HEK293 (cell line): ENCODE data around the gene DPF3.

ENCODE experiments used
- CTCF ChIA-PET: fragments of 350-600 bp; formaldehyde crosslinking; extraction: SDS; loops from one replicate; lab custom pipeline; 2021; ENCODE audit warnings: antibody characterized with exemption; lab: Yijun Ruan, JAX
- POLR2A ChIA-PET: fragments of 300-600 bp; formaldehyde crosslinking; extraction: SDS; loops from one replicate; lab custom pipeline; 2020; ENCODE audit warnings: antibody characterized with exemption, inconsistent platforms; lab: Yijun Ruan, JAX
- H3K27ac ChIP-seq: fragments of 200-500 bp; sonication (Bioruptor generic); 2 replicates; pipeline ENCODE4 v1.5.1; 2014; ENCODE audit warnings: low read depth, low read length, control low read depth, inconsistent platforms; ENCODE audit errors: extremely low read depth
- H3K36me3 ChIP-seq, 2 experiments: fragments of 200-500 bp in 1 of 2; sonication (Bioruptor generic) in 1 of 2; 1 replicate in 1 of 2; 2 replicates in 1 of 2; pipeline ENCODE4 v1.5.1; 2014 to 2017; ENCODE audit warnings: inconsistent platforms in 2 of 2, low read length in 2 of 2; ENCODE audit not compliant: control insufficient read depth in 2 of 2, insufficient read depth in 1 of 2
- H3K4me1 ChIP-seq: fragments of 200-500 bp; sonication (Bioruptor generic); 2 replicates; pipeline ENCODE4 v1.5.1; 2014; ENCODE audit warnings: mild to moderate bottlenecking, low read length, inconsistent platforms; ENCODE audit not compliant: control insufficient read depth, insufficient read depth
- H3K4me3 ChIP-seq: 2 replicates; pipeline ENCODE4 v1.5.1; 2011; ENCODE audit warnings: low read depth, mild to moderate bottlenecking, control low read depth, low read length, moderate library complexity
- H3K9me3 ChIP-seq: fragments of 200-500 bp; sonication (Bioruptor generic); 2 replicates; pipeline ENCODE4 v1.5.1; 2014; ENCODE audit warnings: low read depth, low read length, inconsistent platforms; ENCODE audit not compliant: control insufficient read depth, insufficient read depth
- SALL2 ChIP-seq: fragments of 450-650 bp; formaldehyde crosslinking; IDR thresholded peaks from 2 replicates; pipeline ENCODE4 v1.5.0; 2017; ENCODE audit warnings: missing biosample characterization, mild to moderate bottlenecking, missing genetic modification characterization, borderline replicate concordance
- ZBTB17 ChIP-seq: fragments of 450-650 bp; formaldehyde crosslinking; IDR thresholded peaks from 2 replicates; pipeline ENCODE4 v1.5.1; 2016; ENCODE audit warnings: missing biosample characterization, missing genetic modification characterization
- ZBTB21 ChIP-seq: fragments of 450-650 bp; formaldehyde crosslinking; IDR thresholded peaks from 2 replicates; pipeline ENCODE4 v1.5.1; 2017; ENCODE audit warnings: missing biosample characterization, missing genetic modification characterization
- ZBTB8A ChIP-seq: fragments of 450-650 bp; formaldehyde crosslinking; IDR thresholded peaks from 2 replicates; pipeline ENCODE4 v1.5.1; 2016; ENCODE audit warnings: missing biosample characterization, missing genetic modification characterization
- ZNF10 ChIP-seq: fragments of 450-650 bp; formaldehyde crosslinking; IDR thresholded peaks from 2 replicates; pipeline ENCODE4 v1.5.1; 2017; ENCODE audit warnings: missing biosample characterization, missing genetic modification characterization
- ZNF114 ChIP-seq: fragments of 450-650 bp; formaldehyde crosslinking; IDR thresholded peaks from 2 replicates; pipeline ENCODE4 v1.5.0; 2017; ENCODE audit warnings: missing biosample characterization, missing genetic modification characterization
- ZNF239 ChIP-seq: fragments of 450-650 bp; formaldehyde crosslinking; IDR thresholded peaks from 2 replicates; pipeline ENCODE4 v1.5.1; 2016; ENCODE audit warnings: missing biosample characterization, missing genetic modification characterization
- ZNF341 ChIP-seq: fragments of 450-650 bp; formaldehyde crosslinking; IDR thresholded peaks from 2 replicates; pipeline ENCODE4; 2016; ENCODE audit warnings: low read depth, missing biosample characterization, missing genetic modification characterization
- ZNF366 ChIP-seq: fragments of 450-650 bp; formaldehyde crosslinking; conservative IDR thresholded peaks from 2 replicates; pipeline ENCODE4 v1.5.1; 2016; ENCODE audit warnings: missing biosample characterization, missing genetic modification characterization
- ZNF473 ChIP-seq: fragments of 450-650 bp; formaldehyde crosslinking; IDR thresholded peaks from 2 replicates; pipeline ENCODE4 v1.5.1; 2017; ENCODE audit warnings: missing biosample characterization, missing genetic modification characterization
- ZNF501 ChIP-seq: fragments of 450-650 bp; formaldehyde crosslinking; IDR thresholded peaks from 2 replicates; pipeline ENCODE4 v1.5.1; 2016; ENCODE audit warnings: missing biosample characterization, missing genetic modification characterization
- ZNF555 ChIP-seq: fragments of 450-650 bp; formaldehyde crosslinking; conservative IDR thresholded peaks from 2 replicates; pipeline ENCODE4 v1.5.1; 2017; ENCODE audit warnings: missing biosample characterization, mild to moderate bottlenecking, missing genetic modification characterization, inconsistent platforms
- ZNF707 ChIP-seq: fragments of 450-650 bp; formaldehyde crosslinking; IDR thresholded peaks from 2 replicates; pipeline ENCODE4 v1.5.1; 2016; ENCODE audit warnings: missing biosample characterization, missing genetic modification characterization
- ZSCAN23 ChIP-seq: fragments of 450-650 bp; formaldehyde crosslinking; IDR thresholded peaks from 2 replicates; pipeline ENCODE4 v1.5.1; 2016; ENCODE audit warnings: missing biosample characterization, missing genetic modification characterization
- TF ChIP-seq, protein P1 (sequence below): fragments of 450-650 bp; formaldehyde crosslinking; IDR thresholded peaks from 2 replicates; pipeline ENCODE4 v1.5.1; 2016; ENCODE audit warnings: missing biosample characterization, missing genetic modification characterization
- TF ChIP-seq, protein P2 (sequence below): fragments of 450-650 bp; IDR thresholded peaks from 2 replicates; pipeline ENCODE4 v1.5.1; 2018; ENCODE audit warnings: missing biosample characterization, mild to moderate bottlenecking, missing genetic modification characterization
- TF ChIP-seq, protein P3 (sequence below): fragments of 450-650 bp; formaldehyde crosslinking; IDR thresholded peaks from 2 replicates; pipeline ENCODE4 v1.5.0; 2017; ENCODE audit warnings: missing biosample characterization, missing genetic modification characterization, borderline replicate concordance
- TF ChIP-seq, protein P4 (sequence below): fragments of 450-650 bp; formaldehyde crosslinking; optimal IDR thresholded peaks from 2 replicates; pipeline ENCODE3; 2016; ENCODE audit warnings: missing biosample characterization, mild to moderate bottlenecking, missing genetic modification characterization

DPF3 gene

DNA sequence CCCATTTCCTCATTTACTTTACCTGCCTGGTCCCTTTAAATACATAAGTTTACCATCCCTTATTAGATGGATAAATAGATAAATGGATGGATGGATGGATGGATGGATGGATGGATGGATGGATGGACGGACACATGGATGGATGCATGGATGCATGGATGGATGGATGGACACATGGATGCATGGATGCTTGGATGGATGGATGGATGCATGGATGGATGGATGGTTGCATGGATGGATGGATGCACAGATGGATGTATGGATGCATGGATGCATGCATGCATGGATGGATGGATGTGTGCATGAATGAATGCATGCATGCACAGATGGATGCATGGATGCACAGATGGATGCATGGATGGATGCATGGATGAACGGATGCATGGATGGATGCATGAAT is 93.6 kb downstream of the DPF3 start:
- ChIA-PET POLR2A (no interaction called here), CTCF (interaction anchor here (0.7 kb wide), 1 partner anchor 12 kb away, joined by 3 read pairs; no protein-coding TSS in a partner anchor)
- no peaks in the 10 kb centered on the region for H3K36me3 ChIP-seq

DNA sequence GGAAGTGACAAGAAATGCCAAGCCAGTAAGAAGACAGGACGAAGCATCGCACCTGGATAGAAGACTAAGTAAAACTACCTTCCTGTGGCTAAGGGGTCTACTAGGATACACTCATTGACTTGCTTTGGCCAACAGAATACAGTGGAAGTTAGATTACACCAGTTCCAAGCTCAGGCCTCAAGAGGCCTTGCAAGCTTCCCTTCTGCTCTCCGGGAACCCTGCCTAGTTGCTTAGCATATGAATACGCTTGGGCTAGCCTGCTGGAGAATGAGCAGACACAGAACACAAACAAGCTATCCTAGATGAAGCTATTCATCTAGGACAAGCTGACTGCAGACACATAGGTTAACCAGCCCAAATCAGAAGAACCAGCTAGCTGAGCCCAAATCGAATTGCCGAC is 97.0 kb downstream of the DPF3 start:
- ChIA-PET POLR2A (no interaction called here), CTCF (no interaction called here)
- Histone ChIP-seq H3K27ac (no peak overlapping the region), H3K36me3 (no peaks in the 10 kb centered on the region), H3K4me1 (no peaks in the 10 kb centered on the region), H3K4me3 (no peak overlapping the region), H3K9me3 (no peaks in the 10 kb centered on the region)
- TF ChIP-seq SALL2 (tag by site-specific recombination) (no peak), ZNF501 (tag by site-specific recombination) (no peak), ZNF239 (tag by site-specific recombination) (no peak), ZNF114 (tag by site-specific recombination) (no peak), ZBTB21 (tag by site-specific recombination) (no peak), ZNF707 (tag by site-specific recombination) (no peak), ZBTB8A (tag by site-specific recombination) (no peak), ZNF555 (tag by site-specific recombination) (no peak), ZSCAN23 (no peak), ZNF473 (tag by site-specific recombination) (no peak)
- TF ChIP-seq, protein P1, sequence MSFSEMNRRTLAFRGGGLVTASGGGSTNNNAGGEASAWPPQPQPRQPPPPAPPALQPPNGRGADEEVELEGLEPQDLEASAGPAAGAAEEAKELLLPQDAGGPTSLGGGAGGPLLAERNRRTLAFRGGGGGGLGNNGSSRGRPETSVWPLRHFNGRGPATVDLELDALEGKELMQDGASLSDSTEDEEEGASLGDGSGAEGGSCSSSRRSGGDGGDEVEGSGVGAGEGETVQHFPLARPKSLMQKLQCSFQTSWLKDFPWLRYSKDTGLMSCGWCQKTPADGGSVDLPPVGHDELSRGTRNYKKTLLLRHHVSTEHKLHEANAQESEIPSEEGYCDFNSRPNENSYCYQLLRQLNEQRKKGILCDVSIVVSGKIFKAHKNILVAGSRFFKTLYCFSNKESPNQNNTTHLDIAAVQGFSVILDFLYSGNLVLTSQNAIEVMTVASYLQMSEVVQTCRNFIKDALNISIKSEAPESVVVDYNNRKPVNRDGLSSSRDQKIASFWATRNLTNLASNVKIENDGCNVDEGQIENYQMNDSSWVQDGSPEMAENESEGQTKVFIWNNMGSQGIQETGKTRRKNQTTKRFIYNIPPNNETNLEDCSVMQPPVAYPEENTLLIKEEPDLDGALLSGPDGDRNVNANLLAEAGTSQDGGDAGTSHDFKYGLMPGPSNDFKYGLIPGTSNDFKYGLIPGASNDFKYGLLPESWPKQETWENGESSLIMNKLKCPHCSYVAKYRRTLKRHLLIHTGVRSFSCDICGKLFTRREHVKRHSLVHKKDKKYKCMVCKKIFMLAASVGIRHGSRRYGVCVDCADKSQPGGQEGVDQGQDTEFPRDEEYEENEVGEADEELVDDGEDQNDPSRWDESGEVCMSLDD (tag by site-specific recombination): no peak
- TF ChIP-seq, protein P2, sequence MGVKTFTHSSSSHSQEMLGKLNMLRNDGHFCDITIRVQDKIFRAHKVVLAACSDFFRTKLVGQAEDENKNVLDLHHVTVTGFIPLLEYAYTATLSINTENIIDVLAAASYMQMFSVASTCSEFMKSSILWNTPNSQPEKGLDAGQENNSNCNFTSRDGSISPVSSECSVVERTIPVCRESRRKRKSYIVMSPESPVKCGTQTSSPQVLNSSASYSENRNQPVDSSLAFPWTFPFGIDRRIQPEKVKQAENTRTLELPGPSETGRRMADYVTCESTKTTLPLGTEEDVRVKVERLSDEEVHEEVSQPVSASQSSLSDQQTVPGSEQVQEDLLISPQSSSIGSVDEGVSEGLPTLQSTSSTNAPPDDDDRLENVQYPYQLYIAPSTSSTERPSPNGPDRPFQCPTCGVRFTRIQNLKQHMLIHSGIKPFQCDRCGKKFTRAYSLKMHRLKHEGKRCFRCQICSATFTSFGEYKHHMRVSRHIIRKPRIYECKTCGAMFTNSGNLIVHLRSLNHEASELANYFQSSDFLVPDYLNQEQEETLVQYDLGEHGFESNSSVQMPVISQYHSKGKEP (tag by site-specific recombination): no peak
- TF ChIP-seq, protein P3, sequence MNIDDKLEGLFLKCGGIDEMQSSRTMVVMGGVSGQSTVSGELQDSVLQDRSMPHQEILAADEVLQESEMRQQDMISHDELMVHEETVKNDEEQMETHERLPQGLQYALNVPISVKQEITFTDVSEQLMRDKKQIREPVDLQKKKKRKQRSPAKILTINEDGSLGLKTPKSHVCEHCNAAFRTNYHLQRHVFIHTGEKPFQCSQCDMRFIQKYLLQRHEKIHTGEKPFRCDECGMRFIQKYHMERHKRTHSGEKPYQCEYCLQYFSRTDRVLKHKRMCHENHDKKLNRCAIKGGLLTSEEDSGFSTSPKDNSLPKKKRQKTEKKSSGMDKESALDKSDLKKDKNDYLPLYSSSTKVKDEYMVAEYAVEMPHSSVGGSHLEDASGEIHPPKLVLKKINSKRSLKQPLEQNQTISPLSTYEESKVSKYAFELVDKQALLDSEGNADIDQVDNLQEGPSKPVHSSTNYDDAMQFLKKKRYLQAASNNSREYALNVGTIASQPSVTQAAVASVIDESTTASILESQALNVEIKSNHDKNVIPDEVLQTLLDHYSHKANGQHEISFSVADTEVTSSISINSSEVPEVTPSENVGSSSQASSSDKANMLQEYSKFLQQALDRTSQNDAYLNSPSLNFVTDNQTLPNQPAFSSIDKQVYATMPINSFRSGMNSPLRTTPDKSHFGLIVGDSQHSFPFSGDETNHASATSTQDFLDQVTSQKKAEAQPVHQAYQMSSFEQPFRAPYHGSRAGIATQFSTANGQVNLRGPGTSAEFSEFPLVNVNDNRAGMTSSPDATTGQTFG (tag by site-specific recombination): no peak
- TF ChIP-seq, protein P4, sequence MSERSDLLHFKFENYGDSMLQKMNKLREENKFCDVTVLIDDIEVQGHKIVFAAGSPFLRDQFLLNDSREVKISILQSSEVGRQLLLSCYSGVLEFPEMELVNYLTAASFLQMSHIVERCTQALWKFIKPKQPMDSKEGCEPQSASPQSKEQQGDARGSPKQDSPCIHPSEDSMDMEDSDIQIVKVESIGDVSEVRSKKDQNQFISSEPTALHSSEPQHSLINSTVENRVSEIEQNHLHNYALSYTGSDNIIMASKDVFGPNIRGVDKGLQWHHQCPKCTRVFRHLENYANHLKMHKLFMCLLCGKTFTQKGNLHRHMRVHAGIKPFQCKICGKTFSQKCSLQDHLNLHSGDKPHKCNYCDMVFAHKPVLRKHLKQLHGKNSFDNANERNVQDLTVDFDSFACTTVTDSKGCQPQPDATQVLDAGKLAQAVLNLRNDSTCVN: no peak

More for the DNA sequence above, 93.6 kb downstream of the DPF3 start:
- no peaks in the 10 kb centered on the region for H3K4me1 ChIP-seq
- no peaks in the 10 kb centered on the region for H3K9me3 ChIP-seq
- TF ChIP-seq ZNF341 (tag by site-specific recombination) (no peak), ZBTB17 (peak; percentile 85), ZNF366 (peak; percentile 88), ZNF10 (tag by site-specific recombination) (no peak)
- TF ChIP-seq, protein P2 (tag by site-specific recombination): 0 out of 2 replicates have a peak, but pooled peaks have one; percentile 17
- TF ChIP-seq, all 188 proteins: peak for 3
- H3K4me3 ChIP-seq: no peak overlapping the region
- H3K27ac ChIP-seq: no peak overlapping the region
